ENCODE data around the gene CRABP1. TPM values are rescaled to one million over a fixed set of nuclear protein-coding genes. Genes with fewer than 3 reads are reported as not detected.
A peak's percentile ranks its signal among the peaks of the same experiment; 100 is the strongest.

CRABP1 gene
- total and polyA plus RNA-seq, 10 of the 15 experiments (the other 5 are each of a cell fraction or from before 2014, with no cell fraction given): 0.21 to 0.41 TPM; not detected in 8

GRCh38 chr15:78316283-78317083, 23.7 kb upstream of the CRABP1 start (continued):
- no peak for TF ChIP-seq ZNF592 (IDR thresholded peaks at IDR 0.05)
- no peak for TF ChIP-seq SMAD1 (IDR thresholded peaks at IDR 0.05; ENCODE audit: low read depth, partially characterized antibody)
- no peak for TF ChIP-seq ZNF622 (IDR thresholded peaks at IDR 0.05)
- TF ChIP-seq ASH2L (IDR thresholded peaks at IDR 0.05; ENCODE audit: borderline replicate concordance, low read depth): no peak
- TF ChIP-seq TCF12 (IDR thresholded peaks at IDR 0.05; ENCODE audit: low read depth, low read length): peak; percentile 63; the same call in 1 of the 2 replicates
- no peak for TF ChIP-seq ZNF687 (IDR thresholded peaks at IDR 0.05)
- TF ChIP-seq BCL11A (IDR thresholded peaks at IDR 0.05; ENCODE audit: low read depth, low read length): no peak

Data from GM12878 (cell line).